SU-DHL-6 (cell line): ENCODE results near the gene PDE1A.

Experiments used
- H2AFZ ChIP-seq: fragments of 200-600 bp; sonication (generic); 2 replicates; pipeline ENCODE4 v1.6.1; 2014; ENCODE audit warnings: low read depth, mild to moderate bottlenecking, moderate library complexity, mixed read lengths, antibody characterized with exemption, low read length; ENCODE audit not compliant: severe bottlenecking
- H3F3A ChIP-seq: fragments of 200-600 bp; shearing (Covaris generic); 2 replicates; pipeline ENCODE4 v1.6.0; 2016; ENCODE audit warnings: antibody characterized with exemption, mild to moderate bottlenecking; ENCODE audit not compliant: insufficient read depth
- H3K27ac ChIP-seq: fragments of 200-600 bp; sonication (generic); 2 replicates; pipeline ENCODE4 v1.5.1; 2016; ENCODE audit warnings: low read depth, mild to moderate bottlenecking, low read length, moderate library complexity, mixed read lengths
- H3K27me3 ChIP-seq: fragments of 200-600 bp; sonication (generic), shearing (Covaris generic); 2 replicates; pipeline ENCODE4 v1.6.0; 2014; ENCODE audit warnings: mild to moderate bottlenecking, low read length
- H3K36me3 ChIP-seq: fragments of 200-600 bp; sonication (generic); 2 replicates; pipeline ENCODE4 v1.6.1; 2014; ENCODE audit warnings: mild to moderate bottlenecking, low read length, mixed read lengths
- H3K4me2 ChIP-seq: fragments of 300-600, 200-600 bp; shearing (Covaris generic), sonication (generic); 2 replicates; pipeline ENCODE4 v1.6.0; 2014; ENCODE audit warnings: low read length, low read depth, mild to moderate bottlenecking; ENCODE audit not compliant: poor library complexity, severe bottlenecking
- H3K4me3 ChIP-seq: fragments of 200-600 bp; sonication (generic); 2 replicates; pipeline ENCODE4 v1.5.1; 2014; ENCODE audit warnings: antibody characterized with exemption, low read length, mild to moderate bottlenecking, mixed read lengths; ENCODE audit not compliant: insufficient read depth, poor library complexity, severe bottlenecking
- H3K79me2 ChIP-seq: fragments of 200-600 bp; sonication (generic); 2 replicates; pipeline ENCODE4 v1.6.1; 2014; ENCODE audit warnings: mild to moderate bottlenecking, low read length, moderate library complexity; ENCODE audit not compliant: insufficient read depth
- H3K9ac ChIP-seq: fragments of 200-600 bp; sonication (generic); 2 replicates; pipeline ENCODE4 v1.7.0; 2014; ENCODE audit warnings: mild to moderate bottlenecking, low read length
- H3K9me2 ChIP-seq: fragments of 200-600 bp; sonication (generic); replicated peaks from 2 replicates; pipeline ENCODE4 v1.6.1; 2014; ENCODE audit warnings: low read length; ENCODE audit not compliant: insufficient read depth
- H3K9me3 ChIP-seq: fragments of 200-600 bp; sonication (generic); 2 replicates; pipeline ENCODE4 v1.6.1; 2014; ENCODE audit warnings: low read length, mixed read lengths; ENCODE audit not compliant: insufficient read depth
- H4K20me1 ChIP-seq: fragments of 200-600 bp; sonication (generic); 2 replicates; pipeline ENCODE4 v1.6.1; 2014; ENCODE audit warnings: low read depth, mild to moderate bottlenecking, antibody characterized with exemption, low read length, moderate library complexity, mixed read lengths
- CTCF ChIP-seq: fragments of 200-600 bp; sonication (generic); IDR thresholded peaks from one replicate; pipeline ENCODE4 v1.5.1; 2017; ENCODE audit warnings: antibody characterized with exemption, mild to moderate bottlenecking, low read length, moderate library complexity; ENCODE audit not compliant: insufficient read depth, poor library complexity, severe bottlenecking
- EZH2phosphoT487 ChIP-seq: fragments of 200-600 bp; sonication (generic), shearing (Covaris generic); conservative IDR thresholded peaks from 2 replicates; pipeline ENCODE4 v1.6.1; 2018; ENCODE audit warnings: mild to moderate bottlenecking, antibody characterized with exemption, low read length, moderate library complexity, mixed read lengths

The PDE1A gene

DNA sequence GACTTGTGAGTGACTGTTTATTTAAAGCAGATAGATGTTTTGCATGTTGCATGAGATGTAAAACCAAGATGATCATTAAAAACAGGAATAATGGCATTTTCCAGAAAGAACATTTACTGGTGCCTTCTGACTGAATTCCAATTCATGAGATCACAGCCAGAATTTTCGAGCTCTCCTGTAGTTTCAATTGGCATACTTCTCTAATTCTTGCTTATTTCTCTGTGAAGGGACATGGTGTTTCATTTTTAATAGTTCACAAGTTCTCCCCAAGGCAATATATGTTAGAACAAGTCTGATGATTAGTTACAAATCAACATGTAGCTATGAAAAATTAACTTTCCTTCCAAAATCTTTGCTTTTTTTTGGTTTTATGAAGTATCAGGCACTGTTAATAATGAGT lies 105.7 kb downstream of the PDE1A start:
- Histone ChIP-seq H3K9me3 (no peaks in the 10 kb centered on the region), H3K9me2 (no peaks in the 10 kb centered on the region), H3F3A (no peaks in the 10 kb centered on the region)

DNA sequence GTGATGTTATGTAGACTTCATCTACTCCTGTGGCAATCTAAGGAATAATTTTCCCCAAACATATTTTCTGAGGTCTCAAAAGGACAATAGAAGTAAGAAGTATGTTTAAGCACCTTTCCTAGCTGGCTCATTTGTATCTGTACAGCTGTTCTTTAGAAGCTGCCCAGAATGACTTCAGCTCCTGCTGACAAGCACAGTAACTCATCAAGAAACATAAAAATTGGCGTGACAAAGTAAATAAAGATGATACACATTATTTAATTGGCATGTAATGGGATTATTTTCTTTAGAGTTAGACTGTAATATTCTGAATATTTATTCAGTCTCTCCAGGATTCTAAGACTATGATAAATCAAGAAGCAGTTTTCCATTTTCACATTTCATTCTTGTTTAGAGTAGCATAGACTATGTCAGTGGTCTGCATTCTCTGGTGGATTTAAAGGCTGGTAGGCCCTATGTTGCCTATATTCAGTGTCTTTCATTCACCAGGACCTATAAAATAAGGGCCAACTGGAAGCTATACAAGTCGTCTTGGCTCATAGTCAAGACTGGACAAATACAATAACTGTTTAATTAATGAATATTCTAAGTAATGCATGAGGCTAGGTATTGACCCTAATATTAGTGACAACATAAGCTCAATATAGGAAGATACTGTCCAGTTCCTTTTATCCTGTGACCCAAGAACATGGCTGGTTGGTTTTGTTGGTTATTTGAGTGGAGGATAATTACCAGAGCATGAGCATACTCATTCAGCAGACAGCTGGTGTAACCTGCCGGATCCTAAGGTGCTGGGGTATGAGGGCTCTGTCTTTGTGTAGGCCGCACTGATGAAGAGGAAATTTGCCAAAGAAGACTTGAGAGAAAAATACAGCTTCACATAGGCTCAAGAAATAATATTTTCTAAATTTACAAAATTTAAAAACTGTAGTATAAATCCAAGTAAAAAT lies 107.0 kb downstream of the PDE1A start:
- H3K79me2 ChIP-seq = no peaks in the 10 kb centered on the region
- no peak for TF ChIP-seq EZH2phosphoT487
- no peak for TF ChIP-seq CTCF
- no peaks in the 10 kb centered on the region for H3K27me3 ChIP-seq
- H3K27ac ChIP-seq = no peak overlapping the region
- H3K9me2 ChIP-seq = no peaks in the 10 kb centered on the region
- no peak overlapping the region for H3K4me2 ChIP-seq
- no peak overlapping the region for H3K9ac ChIP-seq
- no peaks in the 10 kb centered on the region for H3K9me3 ChIP-seq
- no peaks in the 10 kb centered on the region for H3K36me3 ChIP-seq
- H3K4me3 ChIP-seq = no peak overlapping the region
- no peak overlapping the region for H2AFZ ChIP-seq
- H3F3A ChIP-seq = no peaks in the 10 kb centered on the region
- H4K20me1 ChIP-seq = no peaks in the 10 kb centered on the region

More for the DNA sequence above, 105.7 kb downstream of the PDE1A start:
- Histone ChIP-seq H3K27me3 (no peaks in the 10 kb centered on the region), H3K79me2 (no peaks in the 10 kb centered on the region), H4K20me1 (no peaks in the 10 kb centered on the region), H3K4me3 (no peak overlapping the region), H2AFZ (no peak overlapping the region), H3K36me3 (no peaks in the 10 kb centered on the region), H3K27ac (no peak overlapping the region), H3K4me2 (no peak overlapping the region), H3K9ac (no peak overlapping the region)
- TF ChIP-seq CTCF = no peak
- no peak for TF ChIP-seq EZH2phosphoT487

- Histone ChIP-seq H3K27ac (no peak overlapping the region), H3K36me3 (no peaks in the 10 kb centered on the region), H3K9me3 (no peaks in the 10 kb centered on the region), H3K4me3 (no peak overlapping the region), H3K4me2 (no peak overlapping the region), H3K9me2 (no peaks in the 10 kb centered on the region), H3K79me2 (no peaks in the 10 kb centered on the region), H4K20me1 (no peaks in the 10 kb centered on the region), H3K9ac (no peak overlapping the region), H2AFZ (no peak overlapping the region), H3F3A (no peaks in the 10 kb centered on the region), H3K27me3 (no peaks in the 10 kb centered on the region)
- TF ChIP-seq CTCF (no peak), EZH2phosphoT487 (no peak)
Observed at GRCh38 chr2:182318466-182319220, 108.2 kb downstream of the PDE1A start.
